Stimulated activated CD8-positive, alpha-beta memory T cell treated with anti-CD3 and anti-CD28 coated beads, Interleukin-15, amount 100 ng/mL, for 4 hours (primary cell): ENCODE data around the gene HPCAL1.

Experiments
- DNase-seq, 2 donors: peaks; one replicate each; pipeline ENCODE4 v3.0.0-alpha.2; 2020; ENCODE audit warnings: low read depth in 2 of 2

Gene HPCAL1

GRCh38 chr2:10404324-10405143 lies 101.8 kb downstream of the HPCAL1 start:
- DNase-seq = no peak

- DNase-seq = no peak
Observed at GRCh38 chr2:10405448-10405847, 102.7 kb downstream of the HPCAL1 start.

- DNase-seq = no peak
Observed at GRCh38 chr2:10406016-10406415, 103.3 kb downstream of the HPCAL1 start.

DNA sequence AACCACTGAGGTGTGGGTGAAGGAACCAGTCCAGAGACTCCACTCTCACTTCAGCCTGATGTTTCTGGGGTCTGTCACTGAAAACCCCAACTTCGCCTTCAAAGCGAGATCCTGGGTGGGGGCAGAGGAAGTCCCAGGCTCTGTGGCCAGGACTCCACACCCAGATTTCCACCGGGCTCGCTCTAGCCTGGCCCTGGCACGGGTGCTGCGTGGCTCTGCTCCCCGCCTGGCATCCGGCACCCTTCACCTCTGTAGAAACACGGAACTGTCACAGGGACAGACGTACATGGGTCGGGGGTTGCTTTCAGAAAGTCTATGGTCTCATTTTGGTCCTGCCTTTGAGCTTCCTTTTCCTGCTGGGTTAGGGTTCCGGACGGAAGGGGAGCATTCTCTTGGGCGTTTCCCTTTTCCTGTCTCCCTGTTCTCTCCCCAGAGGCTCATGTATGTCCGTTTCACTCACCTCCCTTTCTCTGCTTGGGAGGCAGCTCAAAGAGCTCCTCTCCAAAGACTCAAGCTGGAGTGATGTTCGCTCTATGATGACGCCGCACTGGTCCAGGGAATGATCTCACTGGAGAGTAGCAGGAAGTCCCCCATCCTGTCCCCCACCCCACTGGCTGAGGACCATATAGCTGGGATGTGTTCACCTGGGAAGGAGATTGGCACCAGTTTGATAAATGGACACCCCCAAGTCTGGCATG lies 103.9 kb downstream of the HPCAL1 start:
- DNase-seq = no peak

DNA sequence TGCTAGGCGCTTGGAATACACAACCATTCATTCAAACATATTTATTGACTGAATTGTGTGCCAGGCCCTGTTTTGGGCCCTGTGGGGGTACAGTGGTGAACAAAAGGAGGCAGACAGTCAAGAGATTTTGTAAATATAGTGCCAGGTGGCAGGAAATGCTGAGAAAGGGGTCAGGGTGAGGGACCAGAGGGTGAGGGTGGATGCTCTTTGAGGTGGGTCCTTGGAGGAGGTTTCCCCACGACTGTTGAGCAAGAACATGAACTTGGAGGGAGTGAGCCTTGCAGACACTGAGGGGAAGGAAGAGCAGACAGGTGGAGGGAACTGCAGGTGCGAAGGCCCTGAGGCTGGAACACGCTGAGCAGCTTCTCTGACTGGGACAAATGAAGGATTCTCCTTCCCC lies 104.7 kb downstream of the HPCAL1 start:
- no peak for DNase-seq

DNA sequence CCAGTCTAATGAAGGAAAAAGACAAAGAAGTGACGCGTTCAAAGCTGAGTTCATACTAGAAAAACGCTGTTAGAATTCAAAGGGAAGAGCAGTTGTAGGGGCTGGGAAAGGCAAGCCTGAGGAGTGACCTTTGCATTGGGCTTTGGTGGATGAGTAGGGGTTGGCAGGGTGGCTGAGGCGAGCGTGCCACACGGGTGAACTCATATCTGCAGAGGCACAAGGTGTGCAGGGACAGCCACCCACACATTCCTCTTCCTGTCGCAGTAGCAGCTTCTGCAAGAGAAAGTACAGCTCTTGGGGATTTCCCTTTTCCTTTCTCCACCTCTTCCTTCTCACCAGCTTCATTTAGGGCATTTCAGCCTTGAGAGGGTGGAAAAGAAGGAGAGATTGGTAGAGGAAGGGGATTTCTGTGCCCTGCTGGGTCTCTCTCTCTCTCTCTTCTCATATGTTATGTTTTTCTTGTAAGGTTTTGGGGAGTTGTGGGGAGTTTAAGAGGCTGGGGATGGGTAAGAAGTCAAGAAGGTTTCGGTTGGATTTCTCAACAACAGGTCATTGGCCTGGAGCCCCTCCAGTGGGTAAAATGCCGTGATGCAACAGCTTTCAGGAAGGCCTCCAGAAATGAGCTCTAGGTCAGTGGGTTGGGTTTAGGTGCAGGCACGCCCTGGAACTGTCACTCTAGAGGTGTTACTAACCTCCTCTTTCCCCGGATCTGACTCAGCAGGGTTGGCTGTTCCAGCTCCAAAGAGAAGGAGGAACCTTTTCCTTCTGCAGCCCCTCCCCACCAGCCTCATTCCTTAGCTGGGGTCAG lies 105.3 kb downstream of the HPCAL1 start:
- peak; percentile 35 to 36 for DNase-seq

- DNase-seq = peak; percentile 54 to 68
Observed at GRCh38 chr2:10408649-10409579, 106.2 kb downstream of the HPCAL1 start.

- no peak for DNase-seq
Observed at GRCh38 chr2:10410001-10410822, 107.5 kb downstream of the HPCAL1 start.

- DNase-seq = no peak
Observed at GRCh38 chr2:10410823-10411437, 108.2 kb downstream of the HPCAL1 start.

DNA sequence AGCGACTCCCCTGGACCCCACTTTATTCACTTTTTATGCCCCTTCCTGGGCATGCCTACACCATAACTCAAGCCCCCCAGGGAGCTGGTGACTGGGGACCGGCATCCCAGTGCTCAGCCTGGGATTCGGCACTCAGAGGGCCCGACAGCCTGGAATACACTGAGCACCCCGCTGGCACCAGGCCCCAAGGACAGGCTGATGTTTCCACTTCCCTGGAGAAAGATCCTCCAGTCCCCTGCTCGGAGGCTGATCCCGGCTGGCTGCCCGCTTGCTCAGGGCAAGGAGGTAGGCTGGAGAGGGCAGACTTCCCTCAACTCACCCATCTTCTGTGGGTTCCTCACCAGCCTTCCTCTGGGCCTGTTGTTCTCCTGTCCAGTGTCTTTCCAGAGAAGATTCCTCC lies 108.9 kb downstream of the HPCAL1 start:
- DNase-seq = no peak

- DNase-seq = no peak
Observed at GRCh38 chr2:10412380-10412779, 109.7 kb downstream of the HPCAL1 start.

DNA sequence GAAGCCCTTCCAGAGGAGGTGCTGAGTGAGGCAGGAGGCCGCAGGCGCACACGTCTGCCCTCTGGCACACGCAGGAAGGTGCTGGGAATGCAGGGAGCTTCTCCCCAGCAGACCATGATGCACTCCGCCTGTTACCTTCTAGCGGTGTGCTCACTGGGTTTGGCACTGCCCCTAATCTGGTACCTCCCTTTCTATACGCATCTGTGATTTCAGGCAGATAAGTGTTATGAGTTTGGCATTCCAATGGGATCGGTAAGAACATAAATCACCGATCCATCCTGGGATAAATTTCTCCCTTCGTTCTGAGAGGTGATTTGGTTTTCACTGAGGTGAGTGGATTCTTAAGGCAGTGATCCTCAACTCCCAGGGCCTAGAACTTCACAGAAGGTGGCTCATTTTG lies 110.8 kb downstream of the HPCAL1 start:
- no peak for DNase-seq

DNA sequence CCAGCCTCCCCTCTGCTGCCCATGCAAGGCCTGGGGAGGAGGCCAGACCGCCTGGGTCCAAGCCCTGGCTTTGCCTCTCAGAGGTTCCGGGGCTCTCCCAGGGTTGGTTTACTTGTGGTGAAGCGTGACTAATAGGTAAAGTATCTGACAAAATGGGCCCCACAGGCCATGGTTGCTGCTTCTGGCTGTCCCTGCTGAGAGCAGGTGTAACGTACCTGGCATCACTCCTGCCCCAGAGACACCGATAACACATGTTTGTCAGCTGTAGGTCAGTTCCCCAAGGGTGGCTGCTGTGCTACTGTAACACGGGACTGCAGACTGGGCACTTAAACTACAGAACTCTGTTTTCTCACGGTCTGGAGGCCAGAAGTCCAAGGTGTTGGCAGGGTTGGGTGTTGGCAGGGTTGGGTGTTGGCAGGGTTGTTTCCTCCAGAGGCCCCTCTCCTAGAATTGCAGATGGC lies 111.3 kb downstream of the HPCAL1 start:
- DNase-seq = no peak

- no peak for DNase-seq
Observed at GRCh38 chr2:10414591-10414990, 111.9 kb downstream of the HPCAL1 start.

- no peak for DNase-seq
Observed at GRCh38 chr2:10415048-10415447, 112.3 kb downstream of the HPCAL1 start.

GRCh38 chr2:10415640-10416039 lies 112.9 kb downstream of the HPCAL1 start:
- no peak for DNase-seq

- no peak for DNase-seq
Observed at GRCh38 chr2:10417551-10418335, 115.0 kb downstream of the HPCAL1 start.

DNA sequence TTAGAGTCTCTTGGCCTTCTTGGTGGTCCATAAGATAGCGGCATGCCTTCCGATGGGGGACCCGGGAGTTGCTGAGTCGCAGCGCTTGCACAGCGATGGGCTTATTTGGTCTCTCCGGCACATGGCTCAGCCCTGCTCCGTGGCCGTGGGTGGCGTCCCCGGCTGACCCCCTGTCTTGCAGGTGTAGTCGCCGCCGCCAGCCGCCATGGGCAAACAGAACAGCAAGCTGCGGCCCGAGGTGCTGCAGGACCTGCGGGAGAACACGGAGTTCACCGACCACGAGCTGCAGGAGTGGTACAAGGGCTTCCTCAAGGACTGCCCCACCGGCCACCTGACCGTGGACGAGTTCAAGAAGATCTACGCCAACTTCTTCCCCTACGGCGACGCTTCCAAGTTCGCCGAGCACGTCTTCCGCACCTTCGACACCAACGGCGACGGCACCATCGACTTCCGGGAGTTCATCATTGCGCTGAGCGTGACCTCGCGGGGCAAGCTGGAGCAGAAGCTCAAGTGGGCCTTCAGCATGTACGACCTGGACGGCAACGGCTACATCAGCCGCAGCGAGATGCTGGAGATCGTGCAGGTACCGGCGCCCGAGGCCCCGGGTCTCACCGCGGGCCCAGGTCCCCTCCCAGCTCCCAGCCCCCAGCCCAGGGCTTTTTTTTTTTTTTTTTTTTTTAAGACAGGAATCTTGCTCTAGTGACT lies 117.0 kb downstream of the HPCAL1 start:
- DNase-seq = no peak
